ENCODE data around the gene SUPT4H1. TPM values are rescaled to one million over a fixed set of nuclear protein-coding genes. Genes with fewer than 3 reads are reported as not detected.
A peak's percentile ranks its signal among the peaks of the same experiment; 100 is the strongest.

The SUPT4H1 gene
- total and polyA plus RNA-seq, 5 donors, result 51.9 to 69.3 (median 63.2) TPM

- 78% methylated on average over 5 of the region's 5 CpGs for WGBS
- no peaks in the 10 kb centered on the region for H3K27me3 ChIP-seq (ENCODE audit: control insufficient read depth, insufficient read depth)
- H3K9me3 ChIP-seq (ENCODE audit: control insufficient read depth, low read length), result no peaks in the 10 kb centered on the region
- H3K4me3 ChIP-seq (ENCODE audit: low read length), result no peak overlapping the region
- intact Hi-C loops (cut with DNase I), result no loop called here
- no peaks in the 10 kb centered on the region for H3K4me1 ChIP-seq (ENCODE audit: control insufficient read depth, insufficient read depth, low read length)
- H3K27ac ChIP-seq (ENCODE audit: low read length), result no peak overlapping the region
- ATAC-seq, result no peak
- no peak for DNase-seq
These were observed 8.5 kb upstream of the SUPT4H1 start for GRCh38 chr17:58360296-58361063.

- intact Hi-C loops (cut with DNase I), result no loop called here
- no peak for ATAC-seq
- H3K27ac ChIP-seq (ENCODE audit: low read length), result no peak overlapping the region
- DNase-seq, result no peak
- no peak overlapping the region for H3K4me3 ChIP-seq (ENCODE audit: low read length)
- no peaks in the 10 kb centered on the region for H3K27me3 ChIP-seq (ENCODE audit: control insufficient read depth, insufficient read depth)
- WGBS, result 85% methylated on average over 16 of the region's 16 CpGs
- H3K9me3 ChIP-seq (ENCODE audit: control insufficient read depth, low read length), result no peaks in the 10 kb centered on the region
- H3K4me1 ChIP-seq (ENCODE audit: control insufficient read depth, insufficient read depth, low read length), result no peaks in the 10 kb centered on the region
These were observed 6.6 kb upstream of the SUPT4H1 start for GRCh38 chr17:58358408-58359172.

GRCh38 chr17:58357312-58358297 lies 5.6 kb upstream of the SUPT4H1 start:
- no peak overlapping the region for H3K4me3 ChIP-seq (ENCODE audit: low read length)
- no peaks in the 10 kb centered on the region for H3K4me1 ChIP-seq (ENCODE audit: control insufficient read depth, insufficient read depth, low read length)
- H3K27ac ChIP-seq (ENCODE audit: low read length), result no peak overlapping the region
- intact Hi-C loops (cut with DNase I), result no loop called here
- WGBS, result 89% methylated on average over 22 of the region's 22 CpGs
- no peak for DNase-seq
- H3K9me3 ChIP-seq (ENCODE audit: control insufficient read depth, low read length), result no peaks in the 10 kb centered on the region
- no peaks in the 10 kb centered on the region for H3K27me3 ChIP-seq (ENCODE audit: control insufficient read depth, insufficient read depth)
- no peak for ATAC-seq

GRCh38 chr17:58356231-58356630 lies 4.2 kb upstream of the SUPT4H1 start:
- DNase-seq (no peak), ATAC-seq (no peak)
- Histone ChIP-seq H3K4me1 (ENCODE audit: control insufficient read depth, insufficient read depth, low read length) (no peaks in the 10 kb centered on the region), H3K9me3 (ENCODE audit: control insufficient read depth, low read length) (no peaks in the 10 kb centered on the region), H3K27me3 (ENCODE audit: control insufficient read depth, insufficient read depth) (no peaks in the 10 kb centered on the region), H3K27ac (ENCODE audit: low read length) (no peak overlapping the region), H3K4me3 (ENCODE audit: low read length) (no peak overlapping the region)
- intact Hi-C loops (cut with DNase I), result no loop called here
- 87% methylated on average over 1 of the region's 1 CpG for WGBS

GRCh38 chr17:58354541-58355216 lies 2.7 kb upstream of the SUPT4H1 start:
- ATAC-seq, result no peak
- DNase-seq, result no peak
- Histone ChIP-seq H3K4me1 (ENCODE audit: control insufficient read depth, insufficient read depth, low read length) (no peaks in the 10 kb centered on the region), H3K27ac (ENCODE audit: low read length) (no peak overlapping the region), H3K4me3 (ENCODE audit: low read length) (no peak overlapping the region), H3K9me3 (ENCODE audit: control insufficient read depth, low read length) (no peaks in the 10 kb centered on the region), H3K27me3 (ENCODE audit: control insufficient read depth, insufficient read depth) (no peaks in the 10 kb centered on the region)
- intact Hi-C loops (cut with DNase I), result no loop called here
- WGBS, result 62% methylated on average over 6 of the region's 6 CpGs

GRCh38 chr17:58353389-58353825 lies 1.4 kb upstream of the SUPT4H1 start:
- Histone ChIP-seq H3K27me3 (ENCODE audit: control insufficient read depth, insufficient read depth) (no peaks in the 10 kb centered on the region), H3K9me3 (ENCODE audit: control insufficient read depth, low read length) (no peaks in the 10 kb centered on the region), H3K4me1 (ENCODE audit: control insufficient read depth, insufficient read depth, low read length) (no peaks in the 10 kb centered on the region), H3K4me3 (ENCODE audit: low read length) (no peak overlapping the region), H3K27ac (ENCODE audit: low read length) (peak overlapping the region; percentile 17)
- ATAC-seq, result no peak
- no peak for DNase-seq
- intact Hi-C loops (cut with DNase I), result no loop called here
- 68% methylated on average over 4 of the region's 4 CpGs for WGBS

GRCh38 chr17:58352596-58353388 lies 791 bp upstream of the SUPT4H1 start:
- intact Hi-C loops (cut with DNase I), result no loop called here
- Histone ChIP-seq H3K4me3 (ENCODE audit: low read length) (peak overlapping the region; percentile 84), H3K27me3 (ENCODE audit: control insufficient read depth, insufficient read depth) (no peaks in the 10 kb centered on the region), H3K9me3 (ENCODE audit: control insufficient read depth, low read length) (no peaks in the 10 kb centered on the region), H3K4me1 (ENCODE audit: control insufficient read depth, insufficient read depth, low read length) (no peaks in the 10 kb centered on the region), H3K27ac (ENCODE audit: low read length) (peak overlapping the region; percentile 92)
- DNase-seq, result peak in 2 of 3 donors; percentile 66 to 71
- WGBS, result 2% methylated on average over 26 of the region's 26 CpGs
- peak; percentile 45 to 55 for ATAC-seq

- Histone ChIP-seq H3K4me1 (ENCODE audit: control insufficient read depth, insufficient read depth, low read length) (no peaks in the 10 kb centered on the region), H3K9me3 (ENCODE audit: control insufficient read depth, low read length) (no peaks in the 10 kb centered on the region), H3K27me3 (ENCODE audit: control insufficient read depth, insufficient read depth) (no peaks in the 10 kb centered on the region), H3K4me3 (ENCODE audit: low read length) (peak overlapping the region; percentile 84), H3K27ac (ENCODE audit: low read length) (no peak overlapping the region)
- ATAC-seq, result no peak
- no peak for DNase-seq
- intact Hi-C loops (cut with DNase I), result no loop called here
- 59% methylated on average over 4 of the region's 4 CpGs for WGBS
These were observed 819 bp downstream of the SUPT4H1 start for GRCh38 chr17:58351182-58351581.

- Histone ChIP-seq H3K4me3 (ENCODE audit: low read length) (no peak overlapping the region), H3K27me3 (ENCODE audit: control insufficient read depth, insufficient read depth) (no peaks in the 10 kb centered on the region), H3K4me1 (ENCODE audit: control insufficient read depth, insufficient read depth, low read length) (no peaks in the 10 kb centered on the region), H3K9me3 (ENCODE audit: control insufficient read depth, low read length) (no peaks in the 10 kb centered on the region), H3K27ac (ENCODE audit: low read length) (no peak overlapping the region)
- intact Hi-C loops (cut with DNase I), result no loop called here
- WGBS, result 98% methylated on average over 1 of the region's 1 CpG
- no peak for ATAC-seq
- no peak for DNase-seq
These were observed 4.0 kb downstream of the SUPT4H1 start for GRCh38 chr17:58348038-58348437.

- Histone ChIP-seq H3K4me1 (ENCODE audit: control insufficient read depth, insufficient read depth, low read length) (no peaks in the 10 kb centered on the region), H3K4me3 (ENCODE audit: low read length) (no peak overlapping the region), H3K27me3 (ENCODE audit: control insufficient read depth, insufficient read depth) (no peaks in the 10 kb centered on the region), H3K9me3 (ENCODE audit: control insufficient read depth, low read length) (no peaks in the 10 kb centered on the region), H3K27ac (ENCODE audit: low read length) (no peak overlapping the region)
- DNase-seq (no peak), ATAC-seq (no peak)
- WGBS, result 92% methylated on average over 4 of the region's 4 CpGs
- intact Hi-C loops (cut with DNase I), result no loop called here
These were observed 6.5 kb downstream of the SUPT4H1 start for GRCh38 chr17:58345500-58345899.
